Measurements from ENCODE around the gene WDFY4.
"Not testable (repeated sequence)": the region's sequence is repeated elsewhere in the genome, so short reads cannot be mapped to it uniquely, and the experiment has no call there.

WDFY4 gene, protein sequence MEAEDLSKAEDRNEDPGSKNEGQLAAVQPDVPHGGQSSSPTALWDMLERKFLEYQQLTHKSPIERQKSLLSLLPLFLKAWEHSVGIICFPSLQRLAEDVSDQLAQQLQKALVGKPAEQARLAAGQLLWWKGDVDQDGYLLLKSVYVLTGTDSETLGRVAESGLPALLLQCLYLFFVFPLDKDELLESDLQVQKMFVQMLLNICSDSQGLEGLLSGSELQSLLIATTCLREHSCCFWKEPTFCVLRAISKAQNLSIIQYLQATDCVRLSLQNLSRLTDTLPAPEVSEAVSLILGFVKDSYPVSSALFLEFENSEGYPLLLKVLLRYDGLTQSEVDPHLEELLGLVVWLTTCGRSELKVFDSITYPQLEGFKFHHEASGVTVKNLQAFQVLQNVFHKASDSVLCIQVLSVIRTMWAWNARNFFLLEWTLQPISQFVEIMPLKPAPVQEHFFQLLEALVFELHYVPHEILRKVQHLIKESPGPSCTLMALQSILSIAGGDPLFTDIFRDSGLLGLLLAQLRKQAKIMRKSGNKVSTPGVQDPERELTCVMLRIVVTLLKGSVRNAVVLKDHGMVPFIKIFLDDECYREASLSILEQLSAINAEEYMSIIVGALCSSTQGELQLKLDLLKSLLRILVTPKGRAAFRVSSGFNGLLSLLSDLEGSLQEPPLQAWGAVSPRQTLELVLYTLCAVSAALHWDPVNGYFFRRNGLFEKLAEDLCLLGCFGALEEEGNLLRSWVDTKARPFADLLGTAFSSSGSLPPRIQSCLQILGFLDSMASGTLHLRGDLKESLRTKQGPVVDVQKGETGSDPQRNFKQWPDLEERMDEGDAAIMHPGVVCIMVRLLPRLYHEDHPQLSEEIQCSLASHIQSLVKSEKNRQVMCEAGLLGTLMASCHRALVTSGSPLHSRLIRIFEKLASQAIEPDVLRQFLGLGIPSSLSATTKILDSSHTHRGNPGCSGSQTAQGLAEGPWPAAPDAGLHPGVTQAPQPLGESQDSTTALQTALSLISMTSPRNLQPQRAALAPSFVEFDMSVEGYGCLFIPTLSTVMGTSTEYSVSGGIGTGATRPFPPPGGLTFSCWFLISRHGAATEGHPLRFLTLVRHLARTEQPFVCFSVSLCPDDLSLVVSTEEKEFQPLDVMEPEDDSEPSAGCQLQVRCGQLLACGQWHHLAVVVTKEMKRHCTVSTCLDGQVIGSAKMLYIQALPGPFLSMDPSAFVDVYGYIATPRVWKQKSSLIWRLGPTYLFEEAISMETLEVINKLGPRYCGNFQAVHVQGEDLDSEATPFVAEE (N-terminal part only)

DNA sequence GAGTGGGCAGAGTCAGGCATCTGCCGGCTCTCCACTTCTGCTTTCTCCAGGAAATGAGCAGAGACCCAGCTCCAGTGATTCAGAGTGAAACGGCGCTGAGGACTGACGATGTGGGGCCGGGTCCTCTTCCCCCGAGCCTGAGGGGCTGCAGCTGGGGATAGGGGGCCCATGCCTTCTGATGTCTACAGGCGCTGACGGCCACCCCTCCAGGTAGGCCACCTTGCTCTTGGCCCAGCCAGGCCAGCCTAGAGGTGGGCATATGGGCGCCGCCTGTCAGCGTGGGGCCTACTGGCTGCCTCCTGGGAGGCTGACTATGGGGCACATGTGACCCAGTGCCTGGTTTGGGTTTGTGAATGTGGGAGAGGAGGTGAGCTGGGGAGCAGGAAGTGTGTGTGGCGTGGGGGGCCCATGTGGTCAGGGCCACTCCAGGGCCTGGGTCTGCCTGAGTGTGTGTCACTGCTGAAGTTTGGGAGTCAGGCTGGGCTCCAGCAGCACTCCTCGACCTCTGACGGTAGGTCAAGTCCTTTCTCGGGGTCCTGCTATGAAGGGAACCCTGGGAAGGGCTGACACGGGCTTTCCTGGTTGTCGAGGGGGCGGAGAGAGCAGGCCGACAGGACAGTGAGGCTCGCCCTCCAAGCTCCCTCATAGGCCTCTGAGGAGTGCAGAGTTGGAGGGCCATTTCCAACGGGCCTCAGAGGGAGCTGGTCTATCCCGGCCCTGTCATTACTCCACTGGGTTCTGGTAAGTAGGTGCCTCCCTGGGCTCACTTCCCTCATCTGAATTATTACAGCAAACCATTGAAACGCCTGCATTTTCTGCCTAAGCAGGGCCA, at the start of gene WDFY4:
TSS of gene WDFY4 (plus strand) at position 82 of the 832 bp plus-strand sequence. CDS start 24,860 bp downstream, outside the sequence.
- peak in 9 of 51 donors; percentile 12 to 46 (median 20) for DNase-seq

DNA sequence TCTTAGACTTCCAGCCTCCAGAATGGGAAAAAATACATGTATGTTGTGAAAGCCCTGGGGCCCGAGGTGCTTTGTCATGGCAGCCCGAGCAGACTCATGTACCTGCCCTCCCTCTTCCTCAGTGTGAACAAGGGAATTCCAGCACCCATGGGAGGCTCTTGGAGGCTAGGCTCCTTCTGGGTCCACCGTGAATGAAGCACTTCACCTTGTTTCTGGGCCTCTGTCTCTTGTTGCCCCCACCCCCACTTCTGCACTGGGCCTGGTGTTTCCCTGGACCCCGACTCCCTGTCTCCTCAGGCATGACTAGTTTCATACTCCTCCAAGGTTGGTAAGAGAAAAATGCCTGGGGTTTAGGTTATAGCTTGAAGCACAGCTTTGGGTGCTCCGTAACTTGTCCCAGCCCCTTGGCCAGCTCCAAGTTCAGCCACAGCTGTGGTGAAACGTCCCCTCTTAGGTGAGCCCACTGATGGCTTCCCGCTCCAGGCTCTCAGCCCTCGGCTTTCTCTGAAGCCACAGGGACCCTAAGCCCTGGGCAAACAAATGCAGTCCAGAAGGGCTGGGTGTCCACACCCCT, 49.6 kb upstream of the WDFY4 start:
- DNase-seq, result no peak

DNA sequence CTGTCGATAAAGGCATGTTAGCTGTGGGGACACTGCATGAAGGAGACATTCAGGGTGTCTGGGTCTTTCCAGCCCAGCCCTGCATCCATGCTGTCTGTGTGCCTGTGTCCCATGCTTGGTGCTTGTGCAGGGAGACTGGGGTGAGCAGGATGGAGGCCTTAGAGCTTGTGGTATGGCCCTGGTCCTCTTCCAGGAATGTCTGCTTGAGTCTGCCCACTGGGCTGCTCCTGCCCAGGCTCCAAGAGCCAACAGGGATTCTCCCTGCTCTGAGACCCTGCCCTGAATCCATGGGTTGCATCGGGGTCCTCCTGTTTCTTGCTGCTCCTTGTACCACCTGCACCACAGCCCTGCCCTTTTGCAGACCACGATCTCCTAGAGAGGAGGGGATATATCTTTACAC, 48.4 kb upstream of the WDFY4 start:
- DNase-seq, result no peak

DNA sequence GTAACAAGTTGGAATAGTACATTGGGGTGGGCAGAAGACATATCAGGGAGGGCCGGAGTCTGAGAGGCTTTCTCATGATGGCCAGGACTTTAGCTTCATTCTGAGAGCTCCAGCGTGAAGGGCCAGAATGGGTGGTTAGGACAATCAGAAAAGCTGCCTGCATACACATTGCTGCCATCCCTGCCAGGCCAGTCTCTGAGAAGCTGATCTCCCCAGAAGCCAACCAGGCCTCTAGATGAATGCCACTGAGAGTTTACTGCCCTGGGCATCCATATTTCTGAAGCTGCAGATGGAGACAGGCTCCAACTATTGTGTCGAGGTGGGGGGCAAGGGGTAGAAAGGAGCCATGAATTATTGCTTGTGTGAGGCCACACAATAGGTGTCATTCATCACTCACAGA, 47.8 kb upstream of the WDFY4 start:
- DNase-seq, result no peak

DNA sequence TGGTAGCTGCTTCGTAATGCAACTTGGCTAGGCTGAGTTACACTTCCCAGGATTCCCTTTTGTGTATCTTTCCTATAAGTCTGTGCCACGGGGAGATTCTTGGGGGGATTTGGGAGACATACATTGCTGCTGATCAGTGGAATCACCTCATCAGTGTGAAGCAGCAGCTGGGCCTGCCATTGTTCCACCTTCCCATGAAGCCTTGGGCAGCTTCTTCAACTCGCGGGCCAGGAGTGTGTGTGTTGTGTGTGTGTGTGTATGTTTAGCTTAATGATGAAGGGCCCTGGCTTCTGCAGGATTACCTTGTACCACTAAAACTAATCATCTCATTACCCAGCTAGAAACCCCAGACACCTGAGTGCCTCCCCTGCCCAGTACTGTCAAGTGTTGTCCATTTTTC, 46.5 kb upstream of the WDFY4 start:
- DNase-seq, result no peak

DNA sequence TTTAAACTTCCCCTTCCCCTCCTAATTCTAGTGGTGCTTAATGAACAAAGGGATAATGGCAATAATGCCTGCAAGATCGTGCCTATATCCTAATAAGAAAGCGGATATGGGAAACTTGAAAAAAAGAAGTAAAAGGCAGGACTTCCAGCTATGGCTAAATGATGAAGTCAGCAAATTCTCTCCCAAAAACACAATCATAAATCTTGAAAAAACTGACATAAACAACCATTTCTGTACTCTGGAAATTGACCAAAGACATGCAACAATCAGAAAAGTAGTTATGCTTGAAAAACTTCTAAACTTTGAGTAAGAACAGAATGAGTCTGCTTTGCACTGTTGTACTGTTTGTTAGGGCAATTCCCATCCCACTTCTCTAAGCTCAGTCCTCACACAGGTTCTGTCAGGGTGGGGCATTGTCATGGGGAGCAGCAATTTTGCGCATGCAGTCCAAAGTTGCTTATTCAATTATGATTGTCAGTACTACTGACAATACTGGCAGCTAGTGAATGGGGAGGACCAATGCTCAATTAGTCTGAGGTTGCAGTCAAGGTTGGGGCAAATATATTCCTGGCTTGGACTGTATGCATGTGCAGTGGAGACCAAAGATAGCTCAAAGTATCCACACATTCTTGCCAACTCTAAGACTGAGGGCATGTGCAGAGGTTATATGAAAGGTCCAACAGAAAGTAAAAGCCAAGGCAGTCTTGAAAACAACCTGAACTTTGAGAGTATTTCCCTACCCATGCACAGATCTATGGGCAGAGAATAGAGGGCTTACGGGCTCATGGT, 45.7 kb upstream of the WDFY4 start:
- DNase-seq, result no peak

DNA sequence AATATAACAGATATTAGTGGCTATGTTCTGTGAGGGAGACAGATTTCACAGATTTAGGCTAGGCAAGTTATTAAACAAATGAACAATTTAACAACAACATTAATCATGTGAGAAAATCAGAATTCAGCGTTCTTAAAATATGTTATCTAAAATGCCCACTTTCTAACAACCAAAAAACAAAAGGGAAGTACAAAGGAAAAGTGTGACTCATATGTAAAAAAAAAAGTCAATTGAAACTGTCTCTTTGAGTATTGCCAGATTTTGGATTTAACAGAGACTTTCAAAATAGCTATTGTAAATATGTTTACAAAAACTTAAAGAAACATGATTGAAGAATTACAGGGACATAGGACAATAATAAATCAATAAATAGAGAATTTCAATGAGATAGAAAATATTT, 45.0 kb upstream of the WDFY4 start:
- no peak for DNase-seq

DNA sequence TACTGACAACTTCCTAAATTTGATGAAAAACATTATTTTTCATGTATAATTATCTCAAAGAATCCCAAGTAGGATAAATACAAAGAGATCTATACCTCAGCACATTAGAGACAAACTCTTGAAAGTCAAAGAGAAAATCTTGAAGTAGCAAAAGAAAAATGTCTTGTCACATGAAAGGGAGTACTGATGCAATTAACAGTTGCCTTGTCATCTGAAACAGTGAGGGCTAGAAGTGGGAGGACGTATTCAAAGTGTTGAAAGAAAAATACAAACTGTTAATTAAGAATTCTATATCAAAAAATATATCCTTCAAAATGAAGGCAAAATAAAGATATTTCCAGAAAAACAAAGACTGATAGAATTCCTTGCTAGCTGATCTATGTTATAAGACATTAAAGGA, 44.3 kb upstream of the WDFY4 start:
- no peak for DNase-seq

DNA sequence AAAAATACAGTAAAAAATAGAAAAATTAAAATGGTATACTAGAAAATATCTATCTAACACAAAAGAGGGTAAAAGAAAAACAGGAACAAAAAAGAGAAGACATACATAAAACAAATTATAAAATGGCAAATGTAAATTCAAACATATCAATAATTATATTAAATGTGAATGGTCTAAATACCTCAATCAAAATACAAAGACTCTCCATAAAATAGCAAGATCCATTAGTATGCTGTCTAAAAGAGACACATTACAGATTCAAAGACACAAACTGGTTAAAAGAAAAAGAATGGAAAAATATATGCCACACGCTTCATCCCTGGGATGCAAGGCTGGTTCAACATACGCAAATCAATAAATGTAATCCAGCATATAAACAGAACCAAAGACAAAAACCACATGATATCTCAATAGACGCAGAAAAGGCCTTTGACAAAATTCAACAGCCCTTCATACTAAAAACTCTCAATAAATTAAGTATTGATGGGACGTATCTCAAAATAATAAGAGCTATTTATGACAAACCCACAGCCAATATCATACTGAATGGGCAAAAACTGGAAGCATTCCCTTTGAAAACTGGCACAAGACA, 43.5 kb upstream of the WDFY4 start:
- DNase-seq, result not testable (repeated sequence)

DNA sequence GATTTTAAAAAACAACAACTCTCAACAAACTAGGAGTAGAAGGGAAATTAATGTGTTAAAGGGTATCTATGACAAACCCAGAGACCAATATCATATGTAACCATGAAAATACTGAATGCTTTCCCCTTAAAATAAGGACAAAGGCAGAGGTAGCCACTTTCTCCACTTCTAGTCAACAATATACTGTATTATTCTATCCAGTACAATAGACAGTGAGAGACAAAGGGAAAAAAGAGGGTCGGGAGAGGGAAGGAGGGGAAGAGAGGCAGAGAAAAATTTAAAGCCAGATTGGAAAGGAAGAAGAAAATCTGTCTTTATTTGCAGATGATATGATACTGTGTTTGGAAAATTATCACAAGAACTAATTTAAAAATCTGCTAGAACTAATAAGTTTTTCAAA, 39.1 kb upstream of the WDFY4 start:
- no peak for DNase-seq

DNA sequence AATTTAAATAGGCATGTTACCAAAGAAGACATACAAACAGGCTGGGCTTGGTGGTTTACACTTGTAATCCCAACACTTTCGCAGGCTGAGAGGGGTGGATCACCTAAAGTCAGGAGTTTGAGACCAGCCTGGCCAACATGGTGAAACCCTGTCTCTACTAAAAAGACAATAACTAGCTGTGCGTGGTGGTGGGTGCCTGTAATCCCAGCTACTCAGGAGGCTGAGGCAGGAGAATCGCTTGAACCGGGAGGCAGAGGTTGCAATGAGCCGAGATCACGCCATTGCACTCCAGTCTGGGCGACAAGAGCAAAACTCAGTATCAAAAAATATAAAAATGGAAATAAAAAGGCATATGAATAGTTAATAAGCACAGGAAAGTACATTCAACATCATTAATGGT, 37.6 kb upstream of the WDFY4 start:
- not testable (repeated sequence) for DNase-seq

DNA sequence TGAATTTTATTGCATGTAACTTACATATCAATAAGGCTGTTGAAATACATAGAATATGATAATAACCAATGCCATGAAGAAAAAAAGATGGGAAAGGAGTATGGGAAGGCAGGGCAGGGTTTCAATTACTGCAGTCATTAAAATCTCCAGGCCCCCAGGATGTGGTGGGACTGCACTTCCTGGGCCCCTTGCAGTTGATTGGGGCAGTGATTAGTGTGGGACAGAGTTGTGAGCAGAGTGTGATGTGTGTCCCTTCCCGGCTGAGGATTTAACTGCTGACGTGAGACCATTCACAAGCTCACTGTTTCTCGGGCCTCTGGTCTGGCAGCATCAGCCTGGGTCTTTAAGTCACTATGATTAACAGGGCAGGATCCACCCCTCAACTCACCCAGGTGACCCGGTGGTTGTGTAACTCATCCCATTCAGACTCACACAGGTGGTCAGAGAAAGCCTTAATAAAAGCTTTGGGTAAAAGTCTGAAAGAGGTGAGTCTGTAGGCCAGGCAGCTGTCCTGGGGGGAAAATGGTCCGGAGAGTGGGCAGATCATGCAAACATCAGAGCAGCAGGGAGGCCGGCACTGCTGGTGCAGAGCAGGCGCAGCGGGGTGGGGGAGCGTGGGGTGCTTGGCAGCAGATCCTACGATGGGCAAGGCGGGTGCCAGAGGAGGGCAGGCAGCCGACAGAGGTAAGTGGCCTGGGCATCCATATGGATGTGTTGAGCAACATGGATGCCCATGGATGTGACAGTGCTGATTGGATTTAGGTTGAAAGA, 36.3 kb upstream of the WDFY4 start:
- DNase-seq, result no peak

DNA sequence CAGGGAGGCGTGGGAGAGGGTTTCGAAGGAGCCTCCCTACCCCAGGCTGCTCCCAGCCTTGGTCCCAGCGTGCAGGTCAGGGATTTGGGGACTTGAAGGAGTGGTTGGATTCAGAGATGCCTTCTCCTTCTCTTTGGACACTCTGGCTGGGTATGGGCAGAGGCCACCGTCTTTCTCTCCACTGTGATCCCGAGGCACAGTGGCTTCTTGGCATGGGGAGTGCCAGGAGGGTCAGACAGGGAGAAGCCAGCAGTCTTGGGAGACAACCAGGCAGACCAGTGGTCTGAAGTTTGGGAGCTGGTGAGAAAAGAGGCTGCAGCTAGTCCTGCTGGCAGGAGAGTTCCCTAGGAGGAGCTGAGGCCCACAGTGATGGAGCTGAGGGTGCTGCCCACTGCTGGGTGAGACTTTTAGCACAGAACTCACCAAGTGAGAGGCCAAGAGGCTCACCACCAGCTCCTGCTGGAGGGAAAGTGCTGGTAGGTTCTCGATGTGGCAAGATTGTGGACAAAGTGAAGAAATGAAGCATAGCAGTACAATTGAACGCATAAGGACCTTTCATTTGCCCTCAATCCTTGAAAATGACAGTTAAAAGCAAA, 35.2 kb upstream of the WDFY4 start:
- peak in 13 of 51 donors; percentile 27 to 52 (median 38) for DNase-seq

DNA sequence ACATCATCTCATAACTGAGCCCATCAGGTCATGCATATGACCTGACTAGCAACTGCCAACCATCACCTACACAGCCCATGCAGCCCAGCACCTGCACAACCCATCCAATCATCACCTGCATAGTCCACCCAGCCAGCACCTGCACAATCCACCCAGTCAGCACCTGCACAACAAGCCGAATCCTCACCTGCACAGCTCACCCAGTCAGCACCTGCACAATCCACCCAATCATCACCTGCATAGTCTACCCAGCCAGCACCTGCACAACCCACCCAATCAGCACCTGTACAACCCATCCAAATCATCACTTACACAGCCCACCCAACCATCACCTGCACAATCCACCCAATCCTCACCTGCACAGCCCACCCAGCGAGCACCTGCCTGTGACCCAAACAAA, 33.4 kb upstream of the WDFY4 start:
- DNase-seq, result no peak

DNA sequence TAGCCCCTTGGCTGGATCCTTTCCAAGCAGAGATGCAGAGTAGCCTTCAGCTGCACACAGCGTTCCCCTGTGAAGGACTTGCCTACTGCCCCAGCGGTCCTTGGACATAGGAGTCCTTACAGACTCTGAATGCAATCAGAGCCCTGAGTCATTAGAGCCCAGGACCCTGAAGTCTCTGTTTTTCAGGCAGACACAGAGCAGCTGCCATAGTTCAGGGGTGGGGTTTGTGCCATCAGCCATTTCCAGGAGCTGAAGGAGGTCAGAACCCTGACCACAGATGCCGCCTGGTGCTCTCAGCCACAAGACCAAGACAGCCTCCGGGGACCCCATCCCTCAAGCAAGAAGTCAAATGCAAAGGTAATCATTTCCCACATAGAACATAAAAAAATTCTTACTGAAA, 32.8 kb upstream of the WDFY4 start:
- no peak for DNase-seq

DNA sequence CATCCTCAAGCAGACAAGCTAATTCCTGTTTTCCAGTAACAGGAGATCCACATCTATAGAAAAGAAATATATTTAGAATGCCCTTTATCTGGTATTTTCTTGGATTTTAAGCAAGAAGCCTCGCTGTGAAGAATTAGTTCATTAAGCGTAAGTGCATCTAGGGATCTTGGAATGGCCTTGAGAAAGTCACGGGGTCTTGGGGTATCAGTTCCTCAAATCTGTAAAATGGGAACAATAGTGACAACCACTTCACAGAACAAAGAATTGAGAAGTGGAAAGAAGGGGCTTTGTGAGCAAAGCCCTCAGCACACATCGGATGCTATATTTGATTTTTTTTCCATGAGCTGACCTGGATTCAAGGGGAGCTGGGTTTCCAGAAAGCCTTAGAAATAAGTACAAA, 32.3 kb upstream of the WDFY4 start:
- no peak for DNase-seq

DNA sequence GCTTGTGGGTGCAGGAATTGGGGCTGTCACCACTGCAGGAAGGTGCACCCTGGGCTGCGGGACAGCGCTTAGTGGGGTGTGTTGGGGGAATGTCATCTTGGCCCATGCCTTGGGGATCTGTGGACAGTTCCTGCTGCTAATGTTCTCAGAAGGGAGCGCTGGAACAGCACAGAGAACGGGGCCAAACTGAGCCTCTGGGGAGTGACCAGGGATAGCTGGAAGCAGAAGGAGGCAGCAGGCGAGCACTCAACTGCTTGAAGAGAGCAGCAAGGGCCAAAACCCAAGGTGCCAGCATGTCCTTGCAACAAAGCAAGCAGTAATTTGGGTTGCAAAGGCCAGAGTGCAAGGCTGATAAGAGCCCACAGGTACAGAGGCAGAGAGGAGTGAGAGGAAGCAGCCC, 31.3 kb upstream of the WDFY4 start:
- DNase-seq, result no peak
